CD4-positive, alpha-beta T cell (primary cell): ENCODE results near the gene NDNF. TPM values are rescaled to one million over a fixed set of nuclear protein-coding genes. Genes with fewer than 3 reads are reported as not detected.

Source experiments
- ATAC-seq: fragments of 200-7000 bp; cut with Tn5 transposase; one replicate; pipeline ENCODE4 v1.10.0; 2022; ENCODE audit warnings: mild to moderate bottlenecking; ENCODE audit not compliant: poor library complexity
- CTCF ChIA-PET: fragments of 350-600 bp; sonication (Branson Sonifier 250); formaldehyde crosslinking; loops from one replicate; lab custom pipeline; 2021; ENCODE audit warnings: antibody characterized with exemption, inconsistent platforms; lab: Charles Lee
- POLR2A ChIA-PET: fragments of 350-600 bp; sonication (Branson Sonifier 250); formaldehyde crosslinking; loops from one replicate; lab custom pipeline; 2021; ENCODE audit warnings: antibody characterized with exemption, inconsistent platforms; lab: Charles Lee
- DNase-seq, 14 experiments: peaks; one replicate each; pipeline ENCODE4 v3.0.0-alpha.2; 2013 to 2020; ENCODE audit warnings: mixed read lengths in 2 of 14
- H3K27ac ChIP-seq, 2 donors: one replicate each; pipeline versions ENCODE4 v1.5.1 to v1.7.0; 2013; ENCODE audit warnings: low read length in 2 of 2, low read depth in 1 of 2, mild to moderate bottlenecking in 1 of 2
- H3K27me3 ChIP-seq, 2 experiments: 1 replicate in 1 of 2; 2 replicates in 1 of 2; pipeline versions ENCODE4 v1.6.1 to v1.7.0; 2013; ENCODE audit warnings: low read length in 2 of 2, control low read depth in 1 of 2, mild to moderate bottlenecking in 1 of 2, moderate library complexity in 1 of 2; ENCODE audit not compliant: insufficient read depth in 2 of 2, control insufficient read depth in 1 of 2
- H3K36me3 ChIP-seq: one replicate; pipeline ENCODE4 v1.6.1; 2013; ENCODE audit warnings: low read length, control low read depth; ENCODE audit not compliant: insufficient read depth
- H3K4me1 ChIP-seq: one replicate; pipeline ENCODE4 v1.6.1; 2013; ENCODE audit warnings: low read length, control low read depth; ENCODE audit not compliant: insufficient read depth
- H3K4me3 ChIP-seq: one replicate; pipeline ENCODE4 v1.5.1; 2013; ENCODE audit warnings: mild to moderate bottlenecking, low read length, moderate library complexity
- H3K9me3 ChIP-seq, 2 experiments: 1 replicate in 1 of 2; 2 replicates in 1 of 2; pipeline versions ENCODE4 v1.6.1 to v1.7.0; 2013; ENCODE audit warnings: low read length in 2 of 2, mild to moderate bottlenecking in 2 of 2, control low read depth in 1 of 2, moderate library complexity in 1 of 2; ENCODE audit not compliant: control insufficient read depth in 1 of 2, insufficient read depth in 1 of 2
- H3K27ac Mint-ChIP-seq: one replicate; pipeline ENCODE4 v1.8.0; 2020; ENCODE audit warnings: mixed read lengths
- H3K27me3 Mint-ChIP-seq: one replicate; pipeline ENCODE4 v1.8.0; 2021; ENCODE audit warnings: mixed read lengths
- H3K36me3 Mint-ChIP-seq: one replicate; pipeline ENCODE4 v1.8.0; 2021; ENCODE audit warnings: low read depth, mixed read lengths
- H3K4me1 Mint-ChIP-seq: one replicate; pipeline ENCODE4 v1.8.0; 2021; ENCODE audit warnings: low read depth, mixed read lengths
- H3K4me3 Mint-ChIP-seq: one replicate; pipeline ENCODE4 v1.8.0; 2020; ENCODE audit warnings: mild to moderate bottlenecking, mixed read lengths
- H3K9me3 Mint-ChIP-seq: one replicate; pipeline ENCODE4 v1.8.0; 2020; ENCODE audit warnings: mixed read lengths
- CTCF ChIP-seq: fragments of 200-600 bp; IDR thresholded peaks from one replicate; pipeline ENCODE4 v1.8.0; 2022; ENCODE audit warnings: antibody characterized with exemption, mild to moderate bottlenecking
- intact Hi-C, 2 experiments: fragments of 100-400 bp; cut with DNase I in 1 of 2; cut with micrococcal nuclease in 1 of 2; formaldehyde crosslinking; loops; one replicate each; pipeline versions ENCODE4 v1.15.1 to v1.9.0; 2023 to 2025; cut with DNase I, micrococcal nuclease
- total RNA-seq, 174 experiments: library from RNA in 2 of 174; stranded (reverse) in 2 of 174; gene quantifications; one replicate each; pipeline ENCODE4 v1.2.3 and lab custom pipeline; 2021 to 2026

The NDNF gene
- total RNA-seq, 2 experiments from 2014 or later, result 0.25 TPM; not detected in 1

GRCh38 chr4:121054373-121054772 is 18.0 kb downstream of the NDNF start:
- intact Hi-C loops, result loop anchor here (5.0 kb wide), 4 partner anchors 47 to 332 kb away; partner anchors contain the start of gene PRDM5 (in 1 of the 2)
- H3K36me3 ChIP-seq, result no peaks in the 10 kb centered on the region
- ChIA-PET CTCF (no interaction called here), POLR2A (interaction anchor here (0.6 kb wide), 1 partner anchor 784 kb away, joined by 3 read pairs; no protein-coding TSS in a partner anchor)
- Mint-ChIP-seq H3K4me1 (peaks cover 6% of the 10 kb centered on the region), H3K27me3 (peaks cover 39% of the 10 kb centered on the region), H3K36me3 (no peaks in the 10 kb centered on the region), H3K4me3 (no peak overlapping the region), H3K9me3 (no peaks in the 10 kb centered on the region), H3K27ac (no peak overlapping the region)
- no peaks in the 10 kb centered on the region for H3K4me1 ChIP-seq
- H3K27me3 ChIP-seq, result peaks cover 3 to 6% of the 10 kb centered on the region in 2 experiments
- ATAC-seq (no peak), DNase-seq (no peak)
- H3K4me3 ChIP-seq, result no peak overlapping the region
- H3K9me3 ChIP-seq, result no peaks in the 10 kb centered on the region
- no peak overlapping the region for H3K27ac ChIP-seq
- no peak for TF ChIP-seq CTCF

GRCh38 chr4:121053601-121054143 is 18.7 kb downstream of the NDNF start:
- Mint-ChIP-seq H3K36me3 (no peaks in the 10 kb centered on the region), H3K4me1 (peaks cover 6% of the 10 kb centered on the region), H3K27me3 (peaks cover 32% of the 10 kb centered on the region), H3K9me3 (no peaks in the 10 kb centered on the region), H3K27ac (no peak overlapping the region), H3K4me3 (no peak overlapping the region)
- ATAC-seq (no peak), DNase-seq (no peak)
- Histone ChIP-seq H3K4me3 (no peak overlapping the region), H3K27me3 (peaks cover 3 to 6% of the 10 kb centered on the region in 2 experiments), H3K36me3 (no peaks in the 10 kb centered on the region), H3K9me3 (no peaks in the 10 kb centered on the region), H3K4me1 (no peaks in the 10 kb centered on the region), H3K27ac (no peak overlapping the region)
- ChIA-PET POLR2A (interaction anchor here (0.6 kb wide), 1 partner anchor 784 kb away, joined by 3 read pairs; no protein-coding TSS in a partner anchor), CTCF (no interaction called here)
- intact Hi-C loops, result loop anchor here (5.0 kb wide), 4 partner anchors 46 to 331 kb away; partner anchors contain the start of gene PRDM5 (in 1 of the 2)
- TF ChIP-seq CTCF, result no peak

GRCh38 chr4:121050300-121050699 is 22.0 kb downstream of the NDNF start:
- POLR2A ChIA-PET, result interaction anchor here (0.7 kb wide), 1 partner anchor 877 kb away, joined by 3 read pairs; no protein-coding TSS in a partner anchor

More at GRCh38 chr4:121050300-121050699, 22.0 kb downstream of the NDNF start:
- Mint-ChIP-seq H3K27ac (no peak overlapping the region), H3K9me3 (no peaks in the 10 kb centered on the region), H3K4me1 (peaks cover 6% of the 10 kb centered on the region), H3K36me3 (no peaks in the 10 kb centered on the region), H3K27me3 (peaks cover 4% of the 10 kb centered on the region), H3K4me3 (no peak overlapping the region)
- no peaks in the 10 kb centered on the region for H3K36me3 ChIP-seq
- no peaks in the 10 kb centered on the region for H3K4me1 ChIP-seq
- intact Hi-C loops, result loop anchor here (5.0 kb wide), 4 partner anchors 43 to 328 kb away; partner anchors contain the start of gene PRDM5 (in 1 of the 2)
- H3K27me3 ChIP-seq, result no peaks in the 10 kb centered on the region
- no peak overlapping the region for H3K4me3 ChIP-seq
- H3K9me3 ChIP-seq, result no peaks in the 10 kb centered on the region
- DNase-seq (peak in 3 of 14 experiments; percentile 21 to 23 (median 21)), ATAC-seq (no peak)
- no peak overlapping the region for H3K27ac ChIP-seq
- no peak for TF ChIP-seq CTCF
- CTCF ChIA-PET, result no interaction called here
